Body of pancreas (tissue), 4 donors: Measurements from ENCODE around the gene TNFAIP8.

ENCODE experiments used
- POLR2A ChIP-seq, 3 donors: fragments of 450-650 bp; IDR thresholded peaks; one replicate each; pipeline ENCODE4 v1.6.1; 2016; ENCODE audit warnings: antibody characterized with exemption in 3 of 3, mild to moderate bottlenecking in 2 of 3
- TF ChIP-seq, protein P1 (sequence below), 7 experiments: fragments of 450-650 bp in 4 of 7; fragments of 200-600 bp in 3 of 7; sonication (generic) in 3 of 7; IDR thresholded peaks; one replicate each; pipeline ENCODE4 v1.5.1; 2016 to 2019; ENCODE audit warnings: antibody characterized with exemption in 7 of 7

DNA sequence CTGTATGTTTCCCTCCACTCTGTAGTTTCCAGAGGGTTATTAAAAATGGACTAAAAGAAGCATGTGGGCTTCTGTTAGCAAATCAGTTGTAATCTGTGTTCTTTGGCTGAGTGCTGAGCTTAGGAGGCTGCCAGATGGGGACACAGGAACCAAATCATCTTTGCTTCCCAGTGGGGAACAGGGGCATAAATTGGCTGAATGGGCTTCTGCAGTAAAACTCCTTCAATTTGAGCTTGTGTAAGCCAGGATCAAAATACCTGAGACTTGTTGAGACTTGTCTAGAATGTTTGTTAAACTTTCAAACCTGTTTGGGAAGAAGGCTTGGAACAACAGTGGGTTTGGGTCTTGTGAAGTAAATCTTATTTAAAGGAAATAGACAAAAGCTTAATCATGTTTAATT, 32.2 kb upstream of the TNFAIP8 start:
- TF ChIP-seq, protein P1, sequence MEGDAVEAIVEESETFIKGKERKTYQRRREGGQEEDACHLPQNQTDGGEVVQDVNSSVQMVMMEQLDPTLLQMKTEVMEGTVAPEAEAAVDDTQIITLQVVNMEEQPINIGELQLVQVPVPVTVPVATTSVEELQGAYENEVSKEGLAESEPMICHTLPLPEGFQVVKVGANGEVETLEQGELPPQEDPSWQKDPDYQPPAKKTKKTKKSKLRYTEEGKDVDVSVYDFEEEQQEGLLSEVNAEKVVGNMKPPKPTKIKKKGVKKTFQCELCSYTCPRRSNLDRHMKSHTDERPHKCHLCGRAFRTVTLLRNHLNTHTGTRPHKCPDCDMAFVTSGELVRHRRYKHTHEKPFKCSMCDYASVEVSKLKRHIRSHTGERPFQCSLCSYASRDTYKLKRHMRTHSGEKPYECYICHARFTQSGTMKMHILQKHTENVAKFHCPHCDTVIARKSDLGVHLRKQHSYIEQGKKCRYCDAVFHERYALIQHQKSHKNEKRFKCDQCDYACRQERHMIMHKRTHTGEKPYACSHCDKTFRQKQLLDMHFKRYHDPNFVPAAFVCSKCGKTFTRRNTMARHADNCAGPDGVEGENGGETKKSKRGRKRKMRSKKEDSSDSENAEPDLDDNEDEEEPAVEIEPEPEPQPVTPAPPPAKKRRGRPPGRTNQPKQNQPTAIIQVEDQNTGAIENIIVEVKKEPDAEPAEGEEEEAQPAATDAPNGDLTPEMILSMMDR (IDR thresholded peaks at IDR 0.05): no peak
- TF ChIP-seq POLR2A (IDR thresholded peaks at IDR 0.05): no peak
